ENCODE measurements around the gene SETD2.

GRCh38 chr3:46987743-46988401 lies 176.0 kb downstream of the SETD2 start:
- TF ChIP-seq, protein P1, sequence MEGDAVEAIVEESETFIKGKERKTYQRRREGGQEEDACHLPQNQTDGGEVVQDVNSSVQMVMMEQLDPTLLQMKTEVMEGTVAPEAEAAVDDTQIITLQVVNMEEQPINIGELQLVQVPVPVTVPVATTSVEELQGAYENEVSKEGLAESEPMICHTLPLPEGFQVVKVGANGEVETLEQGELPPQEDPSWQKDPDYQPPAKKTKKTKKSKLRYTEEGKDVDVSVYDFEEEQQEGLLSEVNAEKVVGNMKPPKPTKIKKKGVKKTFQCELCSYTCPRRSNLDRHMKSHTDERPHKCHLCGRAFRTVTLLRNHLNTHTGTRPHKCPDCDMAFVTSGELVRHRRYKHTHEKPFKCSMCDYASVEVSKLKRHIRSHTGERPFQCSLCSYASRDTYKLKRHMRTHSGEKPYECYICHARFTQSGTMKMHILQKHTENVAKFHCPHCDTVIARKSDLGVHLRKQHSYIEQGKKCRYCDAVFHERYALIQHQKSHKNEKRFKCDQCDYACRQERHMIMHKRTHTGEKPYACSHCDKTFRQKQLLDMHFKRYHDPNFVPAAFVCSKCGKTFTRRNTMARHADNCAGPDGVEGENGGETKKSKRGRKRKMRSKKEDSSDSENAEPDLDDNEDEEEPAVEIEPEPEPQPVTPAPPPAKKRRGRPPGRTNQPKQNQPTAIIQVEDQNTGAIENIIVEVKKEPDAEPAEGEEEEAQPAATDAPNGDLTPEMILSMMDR (IDR thresholded peaks at IDR 0.05), result no peak
- no peak for TF ChIP-seq EP300 (IDR thresholded peaks at IDR 0.05)
- no peak for TF ChIP-seq POLR2AphosphoS5 (IDR thresholded peaks at IDR 0.05)
- TF ChIP-seq POLR2A (IDR thresholded peaks at IDR 0.05), result no peak
